Measurements from ENCODE around the gene POU6F2.

DNA sequence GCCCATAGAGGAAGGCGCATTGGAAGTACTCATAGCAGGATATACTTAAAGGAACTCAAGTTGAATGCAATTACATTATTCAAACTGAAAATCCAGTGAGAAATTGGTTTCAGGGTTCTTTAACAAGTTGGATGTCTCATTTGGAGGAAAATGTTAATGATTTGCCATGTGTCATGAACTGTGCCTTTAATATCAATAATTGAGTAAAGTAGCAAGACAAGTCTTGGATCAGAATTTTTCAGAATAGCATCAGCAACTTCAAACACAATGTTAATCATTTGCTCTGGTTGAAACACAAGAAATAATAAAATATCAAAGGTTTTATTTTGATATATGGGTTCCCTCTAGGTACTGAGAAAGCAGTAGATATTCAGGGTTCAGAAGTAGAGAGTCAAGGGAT is 24.5 kb upstream of the POU6F2 start:
- TF ChIP-seq, protein P1, sequence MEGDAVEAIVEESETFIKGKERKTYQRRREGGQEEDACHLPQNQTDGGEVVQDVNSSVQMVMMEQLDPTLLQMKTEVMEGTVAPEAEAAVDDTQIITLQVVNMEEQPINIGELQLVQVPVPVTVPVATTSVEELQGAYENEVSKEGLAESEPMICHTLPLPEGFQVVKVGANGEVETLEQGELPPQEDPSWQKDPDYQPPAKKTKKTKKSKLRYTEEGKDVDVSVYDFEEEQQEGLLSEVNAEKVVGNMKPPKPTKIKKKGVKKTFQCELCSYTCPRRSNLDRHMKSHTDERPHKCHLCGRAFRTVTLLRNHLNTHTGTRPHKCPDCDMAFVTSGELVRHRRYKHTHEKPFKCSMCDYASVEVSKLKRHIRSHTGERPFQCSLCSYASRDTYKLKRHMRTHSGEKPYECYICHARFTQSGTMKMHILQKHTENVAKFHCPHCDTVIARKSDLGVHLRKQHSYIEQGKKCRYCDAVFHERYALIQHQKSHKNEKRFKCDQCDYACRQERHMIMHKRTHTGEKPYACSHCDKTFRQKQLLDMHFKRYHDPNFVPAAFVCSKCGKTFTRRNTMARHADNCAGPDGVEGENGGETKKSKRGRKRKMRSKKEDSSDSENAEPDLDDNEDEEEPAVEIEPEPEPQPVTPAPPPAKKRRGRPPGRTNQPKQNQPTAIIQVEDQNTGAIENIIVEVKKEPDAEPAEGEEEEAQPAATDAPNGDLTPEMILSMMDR (IDR thresholded peaks at IDR 0.05): no peak
- TF ChIP-seq POLR2A (IDR thresholded peaks at IDR 0.05): no peak
